Medulla oblongata (tissue), 1 donor: Measurements from ENCODE around the gene TALDO1.

Experiments
- DNase-seq: peaks from one replicate; pipeline ENCODE4 v3.0.0-alpha.2; 2015; ENCODE audit errors: extremely low spot score

The TALDO1 gene

GRCh38 chr11:799641-800316, 52.5 kb downstream of the TALDO1 start:
- no peak for DNase-seq

- no peak for DNase-seq
Measured at GRCh38 chr11:800473-800872, 53.2 kb downstream of the TALDO1 start.

DNA sequence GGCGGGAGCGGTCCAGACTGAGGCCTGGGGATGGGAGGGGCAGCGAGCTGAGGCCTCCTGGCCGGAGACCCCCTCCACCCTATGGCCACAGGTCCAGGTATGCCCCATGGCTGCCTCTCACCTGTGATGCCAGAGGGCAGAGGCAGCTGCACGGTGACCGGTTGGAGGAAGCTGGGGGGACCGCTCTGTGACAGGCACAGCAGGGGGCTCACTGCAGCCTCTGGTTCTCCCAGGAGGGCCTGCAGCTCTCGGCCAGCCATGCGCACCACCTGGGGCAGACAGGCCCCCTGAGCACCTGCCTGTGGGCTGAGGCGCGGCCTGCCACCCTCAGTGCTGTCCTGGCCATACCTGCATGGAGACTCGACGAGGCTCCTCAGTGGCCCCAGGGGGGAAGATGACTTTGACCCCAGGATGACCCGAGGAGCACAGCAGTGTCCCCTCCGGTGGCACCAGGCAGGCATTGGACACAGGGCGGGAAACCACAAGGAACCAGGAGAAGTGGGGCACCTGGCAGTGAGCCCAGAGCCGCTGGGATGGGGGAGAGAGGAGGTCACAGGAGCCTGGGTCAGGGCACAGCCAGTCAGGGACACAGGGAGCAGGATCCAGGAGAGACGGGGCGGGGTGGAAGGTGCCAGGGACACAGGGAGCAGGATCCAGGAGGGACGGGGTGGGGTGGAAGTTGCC, 54.0 kb downstream of the TALDO1 start:
- no peak for DNase-seq

DNA sequence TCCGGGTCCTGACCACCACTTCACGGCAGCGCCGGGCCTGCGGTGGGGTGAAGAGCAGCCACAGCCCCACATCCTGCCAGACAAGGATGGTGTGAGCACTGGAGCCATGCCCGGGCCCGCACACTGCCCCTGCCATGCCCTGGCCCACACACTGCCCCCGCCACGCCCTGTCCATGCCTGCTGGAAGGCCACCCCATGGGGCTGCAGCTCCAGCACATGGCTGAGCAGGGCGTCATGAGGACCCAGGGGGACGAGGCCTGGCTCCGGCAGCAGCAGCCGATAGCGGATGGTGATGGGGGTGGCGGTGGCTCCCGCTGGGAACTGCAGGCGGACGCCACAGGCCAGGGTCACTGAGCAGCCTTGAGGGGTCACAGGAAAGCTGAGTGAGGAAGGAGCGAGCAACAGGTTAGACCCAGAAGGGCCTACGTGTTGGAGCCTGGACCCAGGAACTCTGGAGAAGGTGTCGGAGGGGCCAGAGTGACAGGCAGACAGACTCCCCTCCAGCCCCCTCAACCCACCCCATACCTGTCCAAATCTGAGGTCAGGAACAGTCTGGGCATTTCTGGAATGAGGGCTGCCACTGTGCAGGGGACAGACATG, 54.9 kb downstream of the TALDO1 start:
- DNase-seq = no peak

- DNase-seq = no peak
Measured at GRCh38 chr11:802693-803466, 55.6 kb downstream of the TALDO1 start.

DNA sequence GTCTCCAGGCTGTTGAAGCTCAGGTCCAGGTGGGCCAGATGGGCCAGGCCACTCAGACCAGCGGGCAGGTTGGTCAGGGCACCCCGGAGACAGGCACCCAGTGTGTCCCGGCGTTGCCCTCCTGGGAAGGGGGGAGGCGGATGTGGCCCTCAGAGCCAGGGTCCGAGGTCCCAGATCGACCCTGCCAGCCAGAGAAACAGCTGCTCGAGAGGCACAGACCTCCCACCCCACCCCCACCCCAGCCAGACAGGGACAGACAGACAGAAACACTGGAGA, 56.1 kb downstream of the TALDO1 start:
- DNase-seq = no peak

DNA sequence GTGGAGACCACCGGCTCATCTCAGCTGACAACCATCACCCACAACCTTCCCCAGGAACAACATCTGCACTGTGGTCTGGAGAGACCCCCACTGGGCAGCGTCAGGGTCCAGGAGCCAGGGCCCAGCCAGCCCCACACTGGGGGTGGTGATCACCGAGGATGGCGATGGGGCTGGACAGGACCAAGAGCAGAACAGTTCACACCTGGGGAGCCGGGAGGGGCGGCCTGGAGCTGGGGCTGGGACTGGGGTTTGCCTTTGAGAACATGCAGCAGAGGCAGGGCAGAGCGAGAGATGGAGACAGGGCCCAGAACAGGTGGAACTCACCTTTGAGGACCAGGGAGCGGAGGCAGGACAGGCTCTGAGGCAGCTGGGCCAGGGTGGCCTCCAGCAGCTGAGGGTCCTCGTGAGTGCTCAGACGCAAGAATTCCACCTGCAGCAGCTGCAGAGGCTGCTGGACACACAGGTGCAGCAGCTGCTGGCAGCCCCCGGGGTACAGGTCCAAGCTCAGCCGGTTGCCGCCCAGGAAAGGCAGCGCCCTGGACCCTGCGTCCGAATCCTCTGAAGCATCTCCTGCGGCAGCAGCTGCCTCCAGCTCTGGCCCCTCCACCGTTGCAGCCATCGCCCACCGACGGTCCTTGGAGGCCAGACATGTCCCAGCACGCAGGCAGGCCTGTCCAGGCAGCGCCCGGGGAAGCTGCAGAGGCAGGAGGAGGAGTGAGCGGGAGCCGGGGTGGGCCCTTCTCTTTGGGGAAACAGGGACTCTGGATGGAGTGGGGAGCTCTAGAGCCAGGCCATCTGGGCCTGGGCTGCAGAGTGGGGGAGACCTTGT, 56.7 kb downstream of the TALDO1 start:
- no peak for DNase-seq

- no peak for DNase-seq
Measured at GRCh38 chr11:804599-804964, 57.3 kb downstream of the TALDO1 start.

DNA sequence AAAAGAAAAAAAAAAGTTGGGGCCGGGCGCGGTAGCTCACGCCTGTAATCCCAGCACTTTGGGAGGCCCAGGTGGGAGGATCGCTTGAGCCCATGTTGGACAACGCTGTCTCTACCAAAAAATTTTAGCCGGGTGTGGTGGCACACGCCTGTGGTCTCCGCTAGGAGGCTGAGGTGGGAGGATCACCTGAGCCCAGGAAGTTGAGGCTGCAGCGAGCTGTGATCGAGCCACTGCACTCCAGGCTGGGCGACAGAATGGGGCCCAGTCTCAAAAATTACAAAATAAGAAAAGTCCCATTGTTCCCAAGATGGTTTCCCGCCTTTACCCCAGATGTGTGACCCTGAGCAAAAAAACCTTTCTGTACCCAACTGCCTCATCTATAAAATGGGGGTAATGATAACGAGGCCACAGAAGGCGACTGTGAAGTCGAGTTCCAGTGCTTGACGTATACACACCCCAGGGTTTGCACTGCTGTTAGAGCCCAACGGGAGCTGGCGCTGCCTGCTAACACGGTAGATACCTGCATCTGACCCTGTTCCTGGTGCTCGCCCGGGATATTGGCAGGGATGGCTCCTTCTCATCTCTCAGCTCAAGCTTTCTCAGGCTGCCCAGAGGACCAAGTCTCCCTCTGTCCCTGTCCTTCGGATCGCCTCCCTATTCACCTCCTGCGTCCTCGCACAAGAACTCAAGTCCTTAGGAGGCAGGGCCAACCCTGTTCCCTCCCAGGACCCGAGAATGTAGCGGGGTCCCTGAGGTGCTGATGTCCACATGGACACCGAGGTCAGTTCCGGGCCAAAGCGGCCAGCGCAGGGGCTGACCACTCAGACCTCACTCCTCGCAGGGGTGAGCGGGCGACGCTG, 61.4 kb downstream of the TALDO1 start:
- DNase-seq = no peak

- peak; percentile 98 for DNase-seq
Measured at GRCh38 chr11:809287-810039, 62.2 kb downstream of the TALDO1 start, which contains the start of gene RPLP2. TSS of gene RPLP2 (plus strand) at chr11:809967. CDS start at chr11:810235, 268 bp downstream.

DNA sequence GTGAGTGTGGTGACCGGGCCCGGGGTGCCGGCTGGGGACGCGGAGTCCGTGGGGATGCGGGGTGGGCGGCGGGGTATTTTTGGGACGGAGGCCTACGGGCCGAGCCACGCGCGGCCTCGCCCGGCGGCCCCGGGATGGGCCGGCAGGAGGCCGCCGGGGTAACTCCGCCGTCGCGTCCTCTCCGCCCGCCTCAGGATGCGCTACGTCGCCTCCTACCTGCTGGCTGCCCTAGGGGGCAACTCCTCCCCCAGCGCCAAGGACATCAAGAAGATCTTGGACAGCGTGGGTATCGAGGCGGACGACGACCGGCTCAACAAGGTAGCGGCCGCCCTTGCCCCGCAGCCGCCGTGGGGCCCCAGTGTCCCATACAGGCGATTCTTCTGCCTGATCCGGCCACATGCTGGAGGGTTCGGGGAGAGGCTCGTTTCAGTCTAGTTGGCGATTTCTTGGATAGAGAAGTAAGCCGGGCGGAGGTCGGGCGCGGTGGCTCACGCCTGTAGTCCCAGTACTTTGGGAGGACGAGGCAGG, 62.8 kb downstream of the TALDO1 start:
- no peak for DNase-seq

- DNase-seq = no peak
Measured at GRCh38 chr11:811446-812245, 64.4 kb downstream of the TALDO1 start.

GRCh38 chr11:812390-812789, 65.1 kb downstream of the TALDO1 start:
- DNase-seq = no peak

DNA sequence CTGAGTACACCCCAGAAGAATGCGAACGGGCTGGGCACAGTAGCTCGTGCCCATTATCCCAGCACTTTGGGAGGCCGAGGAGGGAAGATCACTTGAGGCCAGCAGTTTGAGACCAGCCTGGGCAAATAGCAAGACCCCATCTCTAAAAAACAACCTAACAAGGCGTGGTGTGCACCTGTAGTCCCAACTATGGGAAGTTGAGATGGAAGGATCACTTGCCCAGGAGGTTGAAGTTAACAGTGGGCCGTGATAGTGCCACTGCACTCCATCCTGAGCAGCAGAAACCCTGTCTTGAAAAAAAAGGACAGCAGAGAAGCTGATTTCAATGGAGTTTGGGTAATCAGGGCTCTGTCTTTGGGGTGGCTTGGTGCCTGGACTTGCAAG, 65.8 kb downstream of the TALDO1 start:
- no peak for DNase-seq

DNA sequence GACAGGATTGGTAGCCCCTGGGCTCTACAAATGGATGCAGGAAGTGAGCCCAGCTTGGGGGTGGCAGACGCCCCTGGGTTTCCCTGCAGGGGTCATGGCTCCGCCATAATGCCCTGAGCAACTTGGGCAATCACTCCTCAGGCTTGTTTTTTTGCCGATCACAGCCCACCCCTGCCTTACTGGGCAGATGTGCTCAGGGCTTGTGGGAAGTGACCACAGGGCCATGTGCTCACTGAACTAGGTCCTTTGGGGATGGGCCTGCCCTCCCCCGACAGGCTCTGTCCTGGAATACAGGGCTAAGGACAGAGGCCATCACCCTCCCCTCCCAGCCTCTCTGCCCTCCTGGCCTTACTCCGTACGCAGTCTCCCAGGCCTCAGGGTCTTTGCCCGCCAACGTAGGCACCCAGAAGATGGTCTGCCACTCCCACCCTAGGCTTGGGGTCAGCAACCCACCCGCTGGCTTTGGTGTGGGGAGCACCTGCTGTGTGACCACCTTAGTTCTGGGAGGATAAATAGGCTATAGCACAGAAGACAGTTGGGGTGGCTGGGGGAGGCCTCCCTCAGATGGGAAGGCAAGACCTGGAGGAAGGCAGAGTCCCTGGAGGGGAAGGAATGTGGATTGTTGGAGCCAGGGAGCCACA, 66.3 kb downstream of the TALDO1 start:
- no peak for DNase-seq
